Measurements from ENCODE around the gene MN1. TPM values are rescaled to one million over a fixed set of nuclear protein-coding genes. Genes with fewer than 3 reads are reported as not detected.

Gene MN1
- total RNA-seq, 2 experiments from 2014 or later: 0.27 to 0.28 TPM

DNA sequence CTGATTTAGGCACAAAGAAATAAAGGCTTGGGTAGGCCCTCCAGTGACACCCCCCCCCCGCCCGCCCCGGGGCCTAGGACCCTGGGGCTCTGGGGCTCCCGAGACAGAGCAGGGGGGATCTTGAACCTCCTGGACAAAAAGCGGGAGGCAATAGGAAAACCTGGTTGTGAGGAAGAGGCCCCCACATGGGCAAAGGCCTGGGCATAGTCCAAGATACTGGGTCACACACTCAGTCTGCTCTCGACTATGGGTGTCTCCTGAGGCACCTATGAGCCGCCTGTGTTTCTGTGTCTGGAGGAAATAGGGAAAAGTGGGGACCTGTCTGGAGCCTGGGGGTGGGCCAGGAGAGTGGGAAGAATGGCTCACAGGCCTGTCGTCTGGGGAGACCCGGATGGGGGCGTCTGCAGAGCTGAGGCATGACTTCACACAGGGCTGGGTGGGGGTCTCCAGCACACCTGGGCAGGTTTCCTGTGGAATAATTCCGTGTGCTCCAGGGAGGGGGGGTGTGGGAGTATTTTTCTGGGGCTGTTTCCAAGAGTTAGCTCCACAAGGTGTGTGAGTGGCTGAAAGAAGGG lies 2.4 kb upstream of the MN1 start:
- intact Hi-C loops (cut with DNase I, micrococcal nuclease): loop anchor here in 1 of 2 experiments (2.0 to 10.0 kb wide), 2 partner anchors 1049 to 1127 kb away; no protein-coding TSS in a partner anchor
- no peak for ATAC-seq (ENCODE audit: poor library complexity)
- Histone ChIP-seq H3K9me3 (ENCODE audit: control insufficient read depth in 1 of 2, insufficient read depth in 1 of 2, low read length in 2 of 2) (peaks cover 0 to 6% of the 10 kb centered on the region in 2 experiments), H3K36me3 (ENCODE audit: insufficient read depth, low read length) (no peaks in the 10 kb centered on the region), H3K27ac (ENCODE audit: low read depth in 1 of 2, low read length in 2 of 2) (no peak overlapping the region), H3K4me3 (ENCODE audit: low read length) (no peak overlapping the region), H3K4me1 (ENCODE audit: insufficient read depth, low read length) (peaks cover 24% of the 10 kb centered on the region), H3K27me3 (ENCODE audit: control insufficient read depth in 1 of 2, insufficient read depth in 2 of 2, low read length in 2 of 2) (peaks cover 4 to 7% of the 10 kb centered on the region in 2 experiments)
- no peak for DNase-seq
- Mint-ChIP-seq H3K4me1 (ENCODE audit: low read depth) (peaks cover 19% of the 10 kb centered on the region), H3K4me3 (no peak overlapping the region), H3K27ac (no peak overlapping the region), H3K36me3 (ENCODE audit: low read depth) (no peaks in the 10 kb centered on the region), H3K27me3 (peaks cover 29% of the 10 kb centered on the region), H3K9me3 (no peaks in the 10 kb centered on the region)
- ChIA-PET CTCF (no interaction called here), POLR2A (no interaction called here)
- TF ChIP-seq, protein P1, sequence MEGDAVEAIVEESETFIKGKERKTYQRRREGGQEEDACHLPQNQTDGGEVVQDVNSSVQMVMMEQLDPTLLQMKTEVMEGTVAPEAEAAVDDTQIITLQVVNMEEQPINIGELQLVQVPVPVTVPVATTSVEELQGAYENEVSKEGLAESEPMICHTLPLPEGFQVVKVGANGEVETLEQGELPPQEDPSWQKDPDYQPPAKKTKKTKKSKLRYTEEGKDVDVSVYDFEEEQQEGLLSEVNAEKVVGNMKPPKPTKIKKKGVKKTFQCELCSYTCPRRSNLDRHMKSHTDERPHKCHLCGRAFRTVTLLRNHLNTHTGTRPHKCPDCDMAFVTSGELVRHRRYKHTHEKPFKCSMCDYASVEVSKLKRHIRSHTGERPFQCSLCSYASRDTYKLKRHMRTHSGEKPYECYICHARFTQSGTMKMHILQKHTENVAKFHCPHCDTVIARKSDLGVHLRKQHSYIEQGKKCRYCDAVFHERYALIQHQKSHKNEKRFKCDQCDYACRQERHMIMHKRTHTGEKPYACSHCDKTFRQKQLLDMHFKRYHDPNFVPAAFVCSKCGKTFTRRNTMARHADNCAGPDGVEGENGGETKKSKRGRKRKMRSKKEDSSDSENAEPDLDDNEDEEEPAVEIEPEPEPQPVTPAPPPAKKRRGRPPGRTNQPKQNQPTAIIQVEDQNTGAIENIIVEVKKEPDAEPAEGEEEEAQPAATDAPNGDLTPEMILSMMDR (IDR thresholded peaks at IDR 0.05): no peak

DNA sequence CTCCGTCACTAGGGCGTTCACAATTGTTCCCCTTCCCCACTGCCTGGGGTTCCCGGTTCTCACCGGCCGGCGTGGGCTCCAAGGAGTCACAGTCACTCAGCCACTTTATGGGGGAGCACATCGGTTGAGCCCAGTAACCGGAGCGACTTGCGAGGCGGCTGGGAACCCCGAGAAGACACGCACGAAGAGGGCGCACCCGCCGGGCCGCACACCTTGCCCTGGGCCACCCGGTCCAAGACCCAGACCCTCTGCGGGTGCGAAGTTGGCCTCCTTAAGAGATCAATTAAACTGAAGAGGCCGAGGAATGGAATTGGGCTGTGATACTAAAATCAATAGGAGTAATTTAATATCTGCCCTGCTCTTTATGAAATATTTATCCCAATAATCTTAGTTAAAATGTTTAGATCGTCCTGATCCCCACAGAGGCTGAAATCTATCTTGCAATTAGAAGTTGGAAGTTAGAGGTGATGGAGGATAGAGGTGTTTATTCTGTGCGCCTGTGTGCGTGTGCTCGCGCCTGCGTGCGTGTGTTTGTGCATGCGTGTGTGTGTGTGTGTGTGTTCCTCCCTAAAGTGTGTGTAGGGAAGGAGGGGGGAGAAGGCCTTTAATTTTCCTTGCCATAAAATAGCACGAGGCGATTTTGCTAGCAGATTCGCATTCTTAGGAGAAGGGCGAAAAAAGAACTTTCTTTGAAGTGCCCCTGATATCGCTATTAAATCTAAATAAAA lies 954 bp upstream of the MN1 start:
- DNase-seq: peak in 2 of 14 experiments; percentile 24 to 49
- ChIA-PET CTCF (no interaction called here), POLR2A (no interaction called here)
- Mint-ChIP-seq H3K4me3 (peak overlapping the region; percentile 88), H3K4me1 (ENCODE audit: low read depth) (peaks cover 19% of the 10 kb centered on the region), H3K36me3 (ENCODE audit: low read depth) (no peaks in the 10 kb centered on the region), H3K9me3 (no peaks in the 10 kb centered on the region), H3K27ac (peak overlapping the region; percentile 39), H3K27me3 (peaks cover 20% of the 10 kb centered on the region)
- no peaks in the 10 kb centered on the region for H3K36me3 ChIP-seq (ENCODE audit: insufficient read depth, low read length)
- peak overlapping the region; percentile 65 for H3K4me3 ChIP-seq (ENCODE audit: low read length)
- TF ChIP-seq, protein P1 (IDR thresholded peaks at IDR 0.05): no peak
- no peak overlapping the region for H3K27ac ChIP-seq (ENCODE audit: low read depth in 1 of 2, low read length in 2 of 2)
- peaks cover 0 to 9% of the 10 kb centered on the region in 2 experiments for H3K9me3 ChIP-seq (ENCODE audit: control insufficient read depth in 1 of 2, insufficient read depth in 1 of 2, low read length in 2 of 2)
- peaks cover 24% of the 10 kb centered on the region for H3K4me1 ChIP-seq (ENCODE audit: insufficient read depth, low read length)
- intact Hi-C loops (cut with DNase I, micrococcal nuclease): loop anchor here in 1 of 2 experiments (10.0 kb wide), 1 partner anchor 1048 kb away; no protein-coding TSS in a partner anchor
- peaks cover 4 to 7% of the 10 kb centered on the region in 2 experiments for H3K27me3 ChIP-seq (ENCODE audit: control insufficient read depth in 1 of 2, insufficient read depth in 2 of 2, low read length in 2 of 2)
- peak; percentile 5 for ATAC-seq (ENCODE audit: poor library complexity)

DNA sequence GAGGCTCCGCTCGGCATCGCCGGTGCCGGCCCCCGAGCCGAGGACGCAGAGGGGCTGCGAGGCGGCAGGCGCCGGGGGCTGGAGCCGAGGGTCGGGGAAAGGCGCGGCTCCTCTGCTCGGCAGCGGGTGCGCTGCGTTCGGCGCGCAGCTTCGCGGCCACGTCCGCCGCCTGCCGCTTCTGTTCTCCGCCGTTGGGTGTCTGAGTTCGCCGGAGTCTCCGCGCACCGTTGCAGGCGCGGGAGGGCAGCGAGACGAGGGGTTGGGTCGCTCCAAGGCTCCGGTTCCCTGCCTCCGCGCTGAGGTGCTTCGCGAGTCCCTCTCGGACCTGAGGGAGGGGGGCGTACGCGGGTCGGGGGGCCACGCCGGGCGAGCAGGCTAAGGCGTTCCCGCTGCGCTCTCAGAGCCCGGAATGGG lies 347 bp downstream of the MN1 start:
- Mint-ChIP-seq H3K9me3 (no peaks in the 10 kb centered on the region), H3K36me3 (ENCODE audit: low read depth) (no peaks in the 10 kb centered on the region), H3K27ac (no peak overlapping the region), H3K4me1 (ENCODE audit: low read depth) (peaks cover 19% of the 10 kb centered on the region), H3K4me3 (peak overlapping the region; percentile 88), H3K27me3 (peaks cover 24% of the 10 kb centered on the region)
- Histone ChIP-seq H3K36me3 (ENCODE audit: insufficient read depth, low read length) (no peaks in the 10 kb centered on the region), H3K9me3 (ENCODE audit: control insufficient read depth in 1 of 2, insufficient read depth in 1 of 2, low read length in 2 of 2) (peaks cover 0 to 13% of the 10 kb centered on the region in 2 experiments), H3K4me1 (ENCODE audit: insufficient read depth, low read length) (peaks cover 24% of the 10 kb centered on the region), H3K4me3 (ENCODE audit: low read length) (peak overlapping the region; percentile 65), H3K27me3 (ENCODE audit: control insufficient read depth in 1 of 2, insufficient read depth in 2 of 2, low read length in 2 of 2) (peaks cover 4 to 7% of the 10 kb centered on the region in 2 experiments), H3K27ac (ENCODE audit: low read depth in 1 of 2, low read length in 2 of 2) (no peak overlapping the region)
- peak in 10 of 14 experiments; percentile 18 to 59 (median 24) for DNase-seq
- ChIA-PET POLR2A (no interaction called here), CTCF (no interaction called here)
- intact Hi-C loops (cut with DNase I, micrococcal nuclease): loop anchor here in 1 of 2 experiments (10.0 kb wide), 1 partner anchor 1046 kb away; no protein-coding TSS in a partner anchor
- TF ChIP-seq, protein P1 (IDR thresholded peaks at IDR 0.05): no peak
- ATAC-seq (ENCODE audit: poor library complexity): peak; percentile 54
